T-helper 2 cell treated with Interferon-gamma antibody and Interleukin-4, amounts not matched to agents 5 μg/mL and 100 μg/mL, for 36 hours (primary cell): ENCODE results near the gene SH3GL3.

Experiments
- DNase-seq: peaks from one replicate; pipeline ENCODE4 v3.0.0; 2021; ENCODE audit warnings: low spot score
- H3K27ac Mint-ChIP-seq: one replicate; pipeline ENCODE4 v1.8.0; 2021; ENCODE audit warnings: mild to moderate bottlenecking, mixed read lengths
- H3K27me3 Mint-ChIP-seq: one replicate; pipeline ENCODE4 v1.8.0; 2021; ENCODE audit warnings: low read depth, mixed read lengths
- H3K36me3 Mint-ChIP-seq: one replicate; pipeline ENCODE4 v1.8.0; 2021; ENCODE audit warnings: low read depth, mixed read lengths
- H3K4me1 Mint-ChIP-seq: one replicate; pipeline ENCODE4 v1.8.0; 2021; ENCODE audit warnings: low read depth, mixed read lengths
- H3K4me3 Mint-ChIP-seq: one replicate; pipeline ENCODE4 v1.8.0; 2022; ENCODE audit warnings: mild to moderate bottlenecking, moderate library complexity, mixed read lengths
- H3K9me3 Mint-ChIP-seq: one replicate; pipeline ENCODE4 v1.8.0; 2021; ENCODE audit warnings: mixed read lengths

The SH3GL3 gene

GRCh38 chr15:83443076-83443847 is 3.9 kb upstream of the SH3GL3 start:
- Mint-ChIP-seq H3K27ac (no peak overlapping the region), H3K36me3 (no peaks in the 10 kb centered on the region), H3K4me1 (peaks cover 9% of the 10 kb centered on the region), H3K27me3 (peaks cover 24% of the 10 kb centered on the region), H3K9me3 (no peaks in the 10 kb centered on the region), H3K4me3 (no peak overlapping the region)
- DNase-seq = no peak

- no peak for DNase-seq
- Mint-ChIP-seq H3K9me3 (no peaks in the 10 kb centered on the region), H3K36me3 (no peaks in the 10 kb centered on the region), H3K4me3 (no peak overlapping the region), H3K27me3 (peaks cover 38% of the 10 kb centered on the region), H3K4me1 (peaks cover 9% of the 10 kb centered on the region), H3K27ac (no peak overlapping the region)
Observed at GRCh38 chr15:83444936-83445335, 2.2 kb upstream of the SH3GL3 start.

DNA sequence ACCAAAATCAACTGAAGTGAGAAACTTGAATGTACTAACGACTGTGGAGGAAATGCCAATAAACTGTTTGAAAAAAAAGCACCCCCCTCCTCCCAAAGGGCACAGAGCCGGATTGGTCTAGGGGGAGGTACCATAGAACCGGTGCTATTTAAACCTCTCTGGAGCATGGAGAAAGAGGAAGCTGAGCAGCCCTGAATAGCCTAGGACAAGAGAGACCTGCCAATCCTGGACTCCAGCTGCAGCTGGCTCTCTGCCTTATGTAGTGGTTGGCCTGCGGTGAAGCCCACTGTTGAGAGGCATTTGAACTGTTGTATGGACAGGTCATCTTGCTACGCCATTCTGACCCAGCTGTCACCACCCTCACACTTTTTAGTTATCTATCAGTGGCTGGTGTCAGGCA is 1.5 kb upstream of the SH3GL3 start:
- DNase-seq = no peak
- peaks cover 3% of the 10 kb centered on the region for H3K9me3 Mint-ChIP-seq
- no peaks in the 10 kb centered on the region for H3K36me3 Mint-ChIP-seq
- H3K4me3 Mint-ChIP-seq = no peak overlapping the region
- peaks cover 42% of the 10 kb centered on the region for H3K27me3 Mint-ChIP-seq
- H3K27ac Mint-ChIP-seq = no peak overlapping the region
- peaks cover 9% of the 10 kb centered on the region for H3K4me1 Mint-ChIP-seq

DNA sequence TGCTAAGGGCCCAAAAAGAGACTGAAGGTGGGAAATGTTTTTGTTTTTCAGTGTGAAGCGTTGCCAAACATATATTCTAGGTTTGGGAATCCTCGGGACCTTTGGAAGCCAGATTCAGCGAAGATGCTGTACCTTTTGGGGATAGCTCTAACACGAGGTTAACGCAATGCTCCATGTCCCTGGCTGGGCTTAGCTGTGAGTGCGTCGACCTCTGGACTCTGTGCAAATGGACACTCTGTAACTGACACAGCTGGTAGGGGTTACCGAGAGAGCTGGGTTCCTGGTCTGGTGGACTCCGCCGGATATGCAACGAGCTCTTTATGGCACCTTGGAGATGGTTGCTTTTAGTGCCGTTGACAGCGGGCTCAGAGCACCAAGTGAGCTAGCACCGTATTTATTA is 724 bp upstream of the SH3GL3 start:
- Mint-ChIP-seq H3K9me3 (peaks cover 3% of the 10 kb centered on the region), H3K4me3 (peak overlapping the region; percentile 73)
- DNase-seq = no peak

GRCh38 chr15:83449250-83449671 is 2.1 kb downstream of the SH3GL3 start:
- DNase-seq = no peak
- H3K36me3 Mint-ChIP-seq = no peaks in the 10 kb centered on the region
- H3K4me3 Mint-ChIP-seq = no peak overlapping the region
- peaks cover 42% of the 10 kb centered on the region for H3K27me3 Mint-ChIP-seq
- H3K27ac Mint-ChIP-seq = no peak overlapping the region
- H3K4me1 Mint-ChIP-seq = peaks cover 9% of the 10 kb centered on the region
- H3K9me3 Mint-ChIP-seq = peaks cover 3% of the 10 kb centered on the region

More for the DNA sequence above, 724 bp upstream of the SH3GL3 start:
- no peaks in the 10 kb centered on the region for H3K36me3 Mint-ChIP-seq
- H3K27me3 Mint-ChIP-seq = peaks cover 42% of the 10 kb centered on the region
- no peak overlapping the region for H3K27ac Mint-ChIP-seq
- peaks cover 9% of the 10 kb centered on the region for H3K4me1 Mint-ChIP-seq

GRCh38 chr15:83449937-83450506 is 2.9 kb downstream of the SH3GL3 start:
- Mint-ChIP-seq H3K36me3 (no peaks in the 10 kb centered on the region), H3K4me3 (no peak overlapping the region), H3K27ac (no peak overlapping the region), H3K9me3 (peaks cover 3% of the 10 kb centered on the region), H3K4me1 (peaks cover 9% of the 10 kb centered on the region), H3K27me3 (peaks cover 41% of the 10 kb centered on the region)
- DNase-seq = no peak

DNA sequence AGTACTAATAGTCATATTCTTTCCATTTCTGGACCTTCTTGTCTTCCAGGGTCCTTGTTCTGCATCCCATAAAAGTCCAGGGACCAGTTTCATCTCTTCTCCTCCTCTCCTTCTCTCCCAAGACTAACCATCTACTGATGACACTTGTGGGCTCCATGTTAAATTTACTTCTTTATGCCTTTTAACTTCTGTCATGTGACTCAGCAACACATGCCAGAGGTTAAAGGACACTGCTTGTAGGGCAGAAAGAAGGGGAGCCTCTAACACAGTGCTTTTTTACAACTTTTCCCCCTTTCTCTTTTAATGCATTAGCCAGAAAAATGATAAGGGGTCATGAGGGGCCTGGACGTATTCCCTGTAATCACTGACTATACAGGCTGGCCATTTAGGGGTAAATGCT is 10.0 kb downstream of the SH3GL3 start:
- no peak overlapping the region for H3K4me3 Mint-ChIP-seq

DNA sequence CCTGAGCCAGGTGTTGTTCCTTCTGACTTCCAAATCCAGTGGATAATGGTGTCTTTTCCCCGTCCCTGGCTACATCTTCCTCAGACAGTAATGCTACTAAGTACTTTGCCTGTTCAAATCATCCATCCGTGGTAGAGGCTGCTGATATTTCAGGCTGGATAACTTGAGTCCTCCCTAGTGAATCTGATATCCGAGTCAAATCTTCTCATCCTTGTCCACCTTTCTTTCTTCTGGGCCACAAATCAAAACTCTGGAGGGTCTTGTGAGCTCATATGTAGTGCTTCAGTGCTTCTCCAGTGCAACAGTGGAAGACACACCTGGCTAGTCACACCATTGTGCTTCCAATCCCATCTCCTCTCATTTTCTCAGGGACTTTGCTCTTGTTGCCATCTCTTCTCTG is 11.2 kb downstream of the SH3GL3 start:
- Mint-ChIP-seq H3K9me3 (no peaks in the 10 kb centered on the region), H3K27me3 (no peaks in the 10 kb centered on the region), H3K4me3 (no peak overlapping the region), H3K36me3 (no peaks in the 10 kb centered on the region), H3K27ac (no peak overlapping the region), H3K4me1 (no peaks in the 10 kb centered on the region)
- DNase-seq = no peak

More for the DNA sequence above, 10.0 kb downstream of the SH3GL3 start:
- no peak for DNase-seq
- Mint-ChIP-seq H3K27me3 (no peaks in the 10 kb centered on the region), H3K27ac (no peak overlapping the region), H3K9me3 (no peaks in the 10 kb centered on the region), H3K4me1 (no peaks in the 10 kb centered on the region), H3K36me3 (no peaks in the 10 kb centered on the region)

GRCh38 chr15:83462026-83462425 is 14.9 kb downstream of the SH3GL3 start:
- Mint-ChIP-seq H3K9me3 (no peaks in the 10 kb centered on the region), H3K4me1 (no peaks in the 10 kb centered on the region), H3K27me3 (peaks cover 2% of the 10 kb centered on the region), H3K4me3 (no peak overlapping the region), H3K27ac (no peak overlapping the region), H3K36me3 (no peaks in the 10 kb centered on the region)
- no peak for DNase-seq

DNA sequence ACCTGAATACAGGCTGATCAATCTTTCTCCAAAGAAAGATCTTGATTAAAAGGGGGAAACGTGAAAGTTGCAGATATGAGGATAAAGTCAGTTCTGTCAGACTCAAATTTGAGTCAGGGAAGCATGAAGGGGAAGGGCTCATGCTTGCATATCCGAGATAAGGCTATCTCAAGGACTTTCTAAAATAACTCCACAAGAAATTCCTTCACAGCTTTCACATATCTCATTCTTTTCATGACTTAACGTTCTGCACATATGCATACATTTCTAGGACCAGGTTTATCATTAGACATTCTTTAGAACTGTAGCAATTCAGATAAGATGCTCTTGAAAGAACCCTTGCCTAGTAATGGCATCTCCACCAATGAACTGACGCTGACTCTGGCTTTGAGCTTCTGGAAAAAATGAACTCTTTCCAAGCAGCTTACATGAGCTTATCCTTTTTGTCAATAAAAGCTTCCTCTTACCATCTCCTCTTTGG is 15.9 kb downstream of the SH3GL3 start:
- DNase-seq = no peak
- Mint-ChIP-seq H3K27ac (no peak overlapping the region), H3K9me3 (no peaks in the 10 kb centered on the region), H3K27me3 (peaks cover 2% of the 10 kb centered on the region), H3K36me3 (no peaks in the 10 kb centered on the region), H3K4me3 (no peak overlapping the region), H3K4me1 (no peaks in the 10 kb centered on the region)

GRCh38 chr15:83470887-83471286 is 23.7 kb downstream of the SH3GL3 start:
- DNase-seq = no peak
- Mint-ChIP-seq H3K4me1 (no peaks in the 10 kb centered on the region), H3K4me3 (no peak overlapping the region), H3K27me3 (no peaks in the 10 kb centered on the region), H3K9me3 (no peaks in the 10 kb centered on the region), H3K36me3 (no peaks in the 10 kb centered on the region), H3K27ac (no peak overlapping the region)

GRCh38 chr15:83471307-83471866 is 24.2 kb downstream of the SH3GL3 start:
- H3K27ac Mint-ChIP-seq = no peak overlapping the region
- no peaks in the 10 kb centered on the region for H3K36me3 Mint-ChIP-seq
- no peaks in the 10 kb centered on the region for H3K4me1 Mint-ChIP-seq
- no peaks in the 10 kb centered on the region for H3K27me3 Mint-ChIP-seq
- H3K9me3 Mint-ChIP-seq = no peaks in the 10 kb centered on the region
- no peak overlapping the region for H3K4me3 Mint-ChIP-seq
- no peak for DNase-seq

GRCh38 chr15:83472151-83472550 is 25.0 kb downstream of the SH3GL3 start:
- no peak overlapping the region for H3K4me3 Mint-ChIP-seq
- no peaks in the 10 kb centered on the region for H3K27me3 Mint-ChIP-seq
- DNase-seq = no peak
- no peaks in the 10 kb centered on the region for H3K36me3 Mint-ChIP-seq
- H3K4me1 Mint-ChIP-seq = no peaks in the 10 kb centered on the region
- no peaks in the 10 kb centered on the region for H3K9me3 Mint-ChIP-seq
- H3K27ac Mint-ChIP-seq = no peak overlapping the region

DNA sequence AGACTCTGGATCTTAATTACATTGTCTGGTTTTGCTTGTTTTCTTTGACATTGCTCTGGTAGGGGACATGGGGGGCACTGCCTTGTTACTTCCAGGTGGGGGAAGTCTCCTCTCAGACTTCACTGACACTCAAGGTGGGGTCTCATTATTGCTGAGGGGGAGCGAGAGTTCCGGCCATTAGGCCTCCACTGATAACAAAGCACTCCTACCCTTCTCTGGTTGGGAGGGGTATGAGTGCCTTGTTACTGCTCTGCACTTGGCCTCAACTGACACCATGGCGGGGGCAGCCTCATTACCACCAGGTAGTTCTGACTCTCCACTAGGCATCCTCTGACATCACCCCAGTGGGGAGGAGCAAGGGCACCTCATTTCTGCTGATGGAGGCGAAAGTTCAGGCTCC is 25.7 kb downstream of the SH3GL3 start:
- Mint-ChIP-seq H3K4me1 (no peaks in the 10 kb centered on the region), H3K4me3 (no peak overlapping the region), H3K27ac (no peak overlapping the region), H3K9me3 (no peaks in the 10 kb centered on the region), H3K36me3 (no peaks in the 10 kb centered on the region), H3K27me3 (no peaks in the 10 kb centered on the region)
- DNase-seq = no peak
